ENCODE data around the gene UNCX. TPM values are rescaled to one million over a fixed set of nuclear protein-coding genes. Genes with fewer than 3 reads are reported as not detected.

Gene UNCX
- total RNA-seq, 2 donors from 2014 or later: 0.13 TPM; not detected in 1

DNA sequence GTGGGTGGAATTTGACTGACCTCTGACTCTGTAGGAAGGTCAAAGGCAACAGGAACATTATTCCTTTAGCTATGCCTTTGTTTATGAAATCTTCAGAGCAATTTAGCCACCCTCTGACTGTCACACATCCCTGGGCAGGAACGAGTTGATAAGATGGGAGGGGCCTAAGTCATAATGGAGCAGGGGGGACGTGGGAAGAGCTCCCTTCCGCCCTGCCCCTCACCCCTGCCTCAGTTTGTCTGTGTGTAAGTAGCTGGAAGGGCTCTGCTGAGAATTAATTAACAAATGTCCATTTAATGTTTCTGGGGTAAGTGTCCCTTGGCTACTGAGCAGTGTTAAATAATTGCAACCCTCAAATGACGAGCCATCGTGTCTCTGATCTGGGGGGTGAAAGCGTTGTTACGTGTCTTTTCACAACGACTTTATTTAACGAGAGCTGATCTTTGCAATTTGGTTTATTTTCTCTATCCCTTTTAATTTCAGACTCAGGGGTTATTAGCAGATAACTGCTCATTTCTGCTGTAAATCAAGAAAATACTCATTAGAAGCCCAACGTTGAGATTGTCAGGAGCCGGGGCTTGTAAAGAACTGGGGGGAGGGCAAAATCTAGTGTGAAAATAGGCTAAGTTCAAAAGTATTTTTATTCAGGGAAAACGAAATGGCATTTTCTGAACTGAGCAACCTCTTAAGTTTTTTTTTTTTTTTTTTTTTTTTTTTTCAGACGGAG, 12.5 kb upstream of the UNCX start:
- TF ChIP-seq, protein P1, sequence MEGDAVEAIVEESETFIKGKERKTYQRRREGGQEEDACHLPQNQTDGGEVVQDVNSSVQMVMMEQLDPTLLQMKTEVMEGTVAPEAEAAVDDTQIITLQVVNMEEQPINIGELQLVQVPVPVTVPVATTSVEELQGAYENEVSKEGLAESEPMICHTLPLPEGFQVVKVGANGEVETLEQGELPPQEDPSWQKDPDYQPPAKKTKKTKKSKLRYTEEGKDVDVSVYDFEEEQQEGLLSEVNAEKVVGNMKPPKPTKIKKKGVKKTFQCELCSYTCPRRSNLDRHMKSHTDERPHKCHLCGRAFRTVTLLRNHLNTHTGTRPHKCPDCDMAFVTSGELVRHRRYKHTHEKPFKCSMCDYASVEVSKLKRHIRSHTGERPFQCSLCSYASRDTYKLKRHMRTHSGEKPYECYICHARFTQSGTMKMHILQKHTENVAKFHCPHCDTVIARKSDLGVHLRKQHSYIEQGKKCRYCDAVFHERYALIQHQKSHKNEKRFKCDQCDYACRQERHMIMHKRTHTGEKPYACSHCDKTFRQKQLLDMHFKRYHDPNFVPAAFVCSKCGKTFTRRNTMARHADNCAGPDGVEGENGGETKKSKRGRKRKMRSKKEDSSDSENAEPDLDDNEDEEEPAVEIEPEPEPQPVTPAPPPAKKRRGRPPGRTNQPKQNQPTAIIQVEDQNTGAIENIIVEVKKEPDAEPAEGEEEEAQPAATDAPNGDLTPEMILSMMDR (conservative IDR thresholded peaks at IDR 0.05): no peak
- 66 to 78% methylated on average over 10 to 13 of the region's 13 CpGs for WGBS, 2 experiments (ENCODE audit: insufficient coverage in 1 of 2, insufficient read length in 1 of 2)
- Histone ChIP-seq H3K27ac (ENCODE audit: low read depth, low read length) (no peak overlapping the region), H3K4me1 (ENCODE audit: control insufficient read depth, insufficient read depth, low read length) (no peaks in the 10 kb centered on the region), H3K4me3 (ENCODE audit: low read length) (no peak overlapping the region), H3K36me3 (ENCODE audit: control insufficient read depth, insufficient read depth, low read length) (no peaks in the 10 kb centered on the region), H3K27me3 (ENCODE audit: control insufficient read depth, insufficient read depth, low read length, poor library complexity, severe bottlenecking) (peaks cover 77% of the 10 kb centered on the region), H3K9ac (ENCODE audit: extremely low read depth, low read length, poor library complexity, severe bottlenecking) (no peak overlapping the region), H3K9me3 (ENCODE audit: control insufficient read depth, low read length) (no peaks in the 10 kb centered on the region)
- Mint-ChIP-seq H3K27ac (no peak overlapping the region), H3K4me1 (peaks cover 3% of the 10 kb centered on the region), H3K4me3 (no peak overlapping the region), H3K9me3 (no peaks in the 10 kb centered on the region), H3K27me3 (ENCODE audit: insufficient read depth) (peaks cover 58% of the 10 kb centered on the region), H3K36me3 (ENCODE audit: low read depth) (no peaks in the 10 kb centered on the region)
- no peak for DNase-seq

DNA sequence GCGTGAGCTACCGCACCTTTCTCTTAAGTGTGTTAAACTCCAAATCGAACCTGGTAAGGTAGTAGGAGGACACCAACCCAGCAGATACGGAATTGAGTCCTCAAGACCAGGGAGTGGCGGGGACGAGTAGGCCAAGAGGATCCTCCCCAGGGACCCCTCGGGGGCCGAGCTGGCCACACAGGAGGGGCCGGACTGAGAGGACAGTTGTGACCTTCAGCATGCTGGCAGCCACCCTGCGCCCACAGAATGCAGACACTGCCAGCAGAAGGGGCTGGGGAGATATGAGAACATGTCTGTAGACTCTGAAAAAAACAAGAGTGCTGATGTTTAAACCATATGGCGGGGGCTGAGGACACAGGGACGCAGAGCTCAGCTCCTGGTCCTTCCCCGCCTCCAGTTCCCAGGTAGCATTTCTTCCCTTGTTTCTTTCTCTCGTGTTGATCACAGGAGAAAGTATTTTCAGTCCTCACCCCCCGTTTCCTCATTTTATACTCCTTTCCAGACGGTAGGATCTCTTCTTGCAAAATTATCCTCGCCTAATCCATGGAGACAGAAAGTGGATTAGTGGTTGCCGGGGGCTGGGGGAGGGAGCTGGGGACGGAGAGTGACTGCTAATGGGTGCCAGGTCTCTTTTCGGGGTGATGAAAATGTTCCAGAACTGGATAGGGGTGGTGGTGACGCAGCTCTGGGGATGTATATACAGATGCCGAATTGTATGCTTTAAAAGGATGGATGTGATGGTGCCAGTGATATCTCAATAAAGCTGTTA, 11.5 kb upstream of the UNCX start:
- Mint-ChIP-seq H3K4me3 (no peak overlapping the region), H3K36me3 (ENCODE audit: low read depth) (no peaks in the 10 kb centered on the region)
- peaks cover 87% of the 10 kb centered on the region for H3K27me3 ChIP-seq (ENCODE audit: control insufficient read depth, insufficient read depth, low read length, poor library complexity, severe bottlenecking)

DNA sequence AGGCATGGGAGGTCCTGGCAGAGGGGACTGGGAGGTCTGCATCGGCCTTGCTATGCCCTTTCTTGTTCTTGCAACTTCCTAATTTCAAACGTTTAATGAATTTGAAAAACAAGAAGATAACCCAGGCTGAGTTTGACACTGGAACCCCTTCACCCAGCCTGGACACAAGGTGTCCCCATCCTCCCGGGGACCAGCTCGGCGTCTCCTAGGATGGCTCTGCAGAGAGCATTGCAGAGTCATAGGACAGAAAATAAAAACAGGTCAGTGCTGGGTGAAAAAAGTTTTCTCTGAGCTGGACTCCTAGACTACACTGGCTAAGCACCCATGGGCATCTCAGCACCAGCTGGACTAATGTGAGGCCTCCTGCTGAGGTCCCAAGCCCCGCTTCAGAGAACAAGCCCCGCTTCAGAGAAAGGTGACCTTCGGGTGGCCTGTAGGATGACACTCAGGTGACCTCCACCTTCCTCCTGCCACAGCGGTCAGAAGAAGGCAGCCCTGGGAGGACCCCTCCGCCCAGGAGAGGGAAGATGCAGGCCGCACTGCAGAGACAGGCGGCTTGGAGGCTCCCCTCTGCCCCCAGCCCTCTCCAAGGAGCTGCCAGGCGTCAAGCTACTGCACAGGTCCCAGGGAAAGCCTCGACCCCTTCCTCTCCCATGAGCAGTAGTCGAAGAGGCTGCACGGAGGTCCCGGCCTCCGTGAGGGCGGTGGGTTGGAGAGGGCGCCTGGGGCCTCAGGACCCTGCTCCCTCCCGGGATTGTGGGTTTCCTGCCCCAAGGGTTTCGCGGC, 9.3 kb upstream of the UNCX start:
- peaks cover 11% of the 10 kb centered on the region for H3K4me1 ChIP-seq (ENCODE audit: control insufficient read depth, insufficient read depth, low read length)
- no peak overlapping the region for H3K27ac ChIP-seq (ENCODE audit: low read depth, low read length)
- H3K27ac Mint-ChIP-seq: no peak overlapping the region
- H3K9me3 Mint-ChIP-seq: no peaks in the 10 kb centered on the region
- TF ChIP-seq, protein P1 (conservative IDR thresholded peaks at IDR 0.05): peak; percentile 56
- peaks cover 20% of the 10 kb centered on the region for H3K4me1 Mint-ChIP-seq
- H3K27me3 Mint-ChIP-seq (ENCODE audit: insufficient read depth): peaks cover 89% of the 10 kb centered on the region
- no peaks in the 10 kb centered on the region for H3K36me3 ChIP-seq (ENCODE audit: control insufficient read depth, insufficient read depth, low read length)
- peak overlapping the region; percentile 51 for H3K4me3 Mint-ChIP-seq
- WGBS, 2 experiments (ENCODE audit: insufficient coverage in 1 of 2, insufficient read length in 1 of 2): 22 to 31% methylated on average over 7 to 23 of the region's 23 CpGs
- H3K36me3 Mint-ChIP-seq (ENCODE audit: low read depth): no peaks in the 10 kb centered on the region
- no peak overlapping the region for H3K9ac ChIP-seq (ENCODE audit: extremely low read depth, low read length, poor library complexity, severe bottlenecking)
- peak; percentile 63 for DNase-seq
- no peak overlapping the region for H3K4me3 ChIP-seq (ENCODE audit: low read length)
- peaks cover 100% of the 10 kb centered on the region for H3K27me3 ChIP-seq (ENCODE audit: control insufficient read depth, insufficient read depth, low read length, poor library complexity, severe bottlenecking)
- no peaks in the 10 kb centered on the region for H3K9me3 ChIP-seq (ENCODE audit: control insufficient read depth, low read length)

More for the DNA sequence above, 11.5 kb upstream of the UNCX start:
- WGBS, 2 experiments (ENCODE audit: insufficient coverage in 1 of 2, insufficient read length in 1 of 2): 51 to 59% methylated on average over 13 to 22 of the region's 22 CpGs
- H3K4me3 ChIP-seq (ENCODE audit: low read length): no peak overlapping the region
- Mint-ChIP-seq H3K4me1 (peaks cover 7% of the 10 kb centered on the region), H3K27me3 (ENCODE audit: insufficient read depth) (peaks cover 68% of the 10 kb centered on the region), H3K9me3 (no peaks in the 10 kb centered on the region), H3K27ac (no peak overlapping the region)
- TF ChIP-seq, protein P1 (conservative IDR thresholded peaks at IDR 0.05): no peak
- no peaks in the 10 kb centered on the region for H3K9me3 ChIP-seq (ENCODE audit: control insufficient read depth, low read length)
- H3K36me3 ChIP-seq (ENCODE audit: control insufficient read depth, insufficient read depth, low read length): no peaks in the 10 kb centered on the region
- peaks cover 1% of the 10 kb centered on the region for H3K4me1 ChIP-seq (ENCODE audit: control insufficient read depth, insufficient read depth, low read length)
- no peak overlapping the region for H3K9ac ChIP-seq (ENCODE audit: extremely low read depth, low read length, poor library complexity, severe bottlenecking)
- H3K27ac ChIP-seq (ENCODE audit: low read depth, low read length): no peak overlapping the region
- no peak for DNase-seq
